GM13977 (cell line): ENCODE measurements around the gene SCN9A.

Experiments used
- DNase-seq: peaks from one replicate; pipeline ENCODE4 v3.0.0; 2012; ENCODE audit warnings: low spot score
- CTCF ChIP-seq: IDR thresholded peaks from 2 replicates; pipeline ENCODE4 v1.5.1; 2012; ENCODE audit warnings: mild to moderate bottlenecking, control low read depth; ENCODE audit not compliant: insufficient read depth; ENCODE audit errors: extremely low read depth, missing control alignments
- in situ Hi-C: fragments of 300-500 bp; cut with MboI; formaldehyde crosslinking; loops from one replicate; pipeline ENCODE4 v1.12.0; 2022; ENCODE audit warnings: low sequenced_read_pairs, low pct_unique_long_range_greater_than_20kb, mixed read lengths, inconsistent platforms; ENCODE audit not compliant: unreplicated experiment

Gene SCN9A

GRCh38 chr2:166302036-166302435 is 73.7 kb downstream of the SCN9A start:
- no peak for DNase-seq

GRCh38 chr2:166297951-166298350 is 77.8 kb downstream of the SCN9A start:
- in situ Hi-C loops = no loop called here
- DNase-seq = no peak
- no peak for TF ChIP-seq CTCF

More at GRCh38 chr2:166302036-166302435, 73.7 kb downstream of the SCN9A start:
- no peak for TF ChIP-seq CTCF
- in situ Hi-C loops = no loop called here

GRCh38 chr2:166293984-166294383 is 81.8 kb downstream of the SCN9A start:
- in situ Hi-C loops = no loop called here
- TF ChIP-seq CTCF = no peak
- no peak for DNase-seq

GRCh38 chr2:166285215-166285614 is 90.5 kb downstream of the SCN9A start:
- in situ Hi-C loops = no loop called here
- no peak for TF ChIP-seq CTCF

GRCh38 chr2:166284359-166284758 is 91.4 kb downstream of the SCN9A start:
- TF ChIP-seq CTCF = no peak
- in situ Hi-C loops = no loop called here
- no peak for DNase-seq

More at GRCh38 chr2:166285215-166285614, 90.5 kb downstream of the SCN9A start:
- DNase-seq = no peak

GRCh38 chr2:166282154-166282553 is 93.6 kb downstream of the SCN9A start:
- no peak for DNase-seq
- TF ChIP-seq CTCF = no peak
- in situ Hi-C loops = no loop called here

- in situ Hi-C loops = no loop called here
- DNase-seq = no peak
- no peak for TF ChIP-seq CTCF
These were observed 96.9 kb downstream of the SCN9A start for GRCh38 chr2:166278856-166279255.
